Measurements from ENCODE around the gene MEIS3.

Gene MEIS3

DNA sequence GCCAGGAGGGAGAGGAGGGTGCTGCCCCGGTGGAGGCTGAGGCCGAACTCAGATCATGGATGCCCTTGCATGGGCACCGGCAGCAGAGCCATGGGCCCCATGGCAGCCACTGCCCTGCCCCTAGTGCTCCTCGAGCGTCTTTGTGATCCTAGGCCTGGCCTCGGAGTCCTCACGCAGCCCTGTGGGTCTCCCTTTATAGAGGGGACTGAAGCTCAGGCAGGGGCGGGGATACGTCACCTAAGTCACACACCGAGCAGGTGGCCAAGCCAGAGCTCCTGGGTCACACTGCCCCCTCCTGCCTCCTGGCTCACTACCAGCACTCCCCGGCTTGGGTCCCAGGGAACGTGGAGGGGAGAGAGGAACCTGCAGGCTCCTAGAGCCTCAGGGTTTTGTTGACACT lies 41.5 kb downstream of the MEIS3 start:
- H3K4me2 ChIP-seq, result no peak overlapping the region
- H3K27me3 ChIP-seq (ENCODE audit: insufficient read depth, low read depth), result no peaks in the 10 kb centered on the region
- no peaks in the 10 kb centered on the region for H4K20me1 ChIP-seq (ENCODE audit: insufficient read depth)
- H3K9ac ChIP-seq, result no peak overlapping the region
- no peak overlapping the region for H3K27ac ChIP-seq
- no peaks in the 10 kb centered on the region for H3K4me1 ChIP-seq (ENCODE audit: low read depth, poor library complexity, severe bottlenecking)
- no peak overlapping the region for H3K4me3 ChIP-seq (IDR thresholded peaks at IDR 0.05; ENCODE audit: insufficient read depth, low read depth, low read length)
- H2AFZ ChIP-seq (ENCODE audit: low read depth), result no peak overlapping the region
- TF ChIP-seq, protein P1, sequence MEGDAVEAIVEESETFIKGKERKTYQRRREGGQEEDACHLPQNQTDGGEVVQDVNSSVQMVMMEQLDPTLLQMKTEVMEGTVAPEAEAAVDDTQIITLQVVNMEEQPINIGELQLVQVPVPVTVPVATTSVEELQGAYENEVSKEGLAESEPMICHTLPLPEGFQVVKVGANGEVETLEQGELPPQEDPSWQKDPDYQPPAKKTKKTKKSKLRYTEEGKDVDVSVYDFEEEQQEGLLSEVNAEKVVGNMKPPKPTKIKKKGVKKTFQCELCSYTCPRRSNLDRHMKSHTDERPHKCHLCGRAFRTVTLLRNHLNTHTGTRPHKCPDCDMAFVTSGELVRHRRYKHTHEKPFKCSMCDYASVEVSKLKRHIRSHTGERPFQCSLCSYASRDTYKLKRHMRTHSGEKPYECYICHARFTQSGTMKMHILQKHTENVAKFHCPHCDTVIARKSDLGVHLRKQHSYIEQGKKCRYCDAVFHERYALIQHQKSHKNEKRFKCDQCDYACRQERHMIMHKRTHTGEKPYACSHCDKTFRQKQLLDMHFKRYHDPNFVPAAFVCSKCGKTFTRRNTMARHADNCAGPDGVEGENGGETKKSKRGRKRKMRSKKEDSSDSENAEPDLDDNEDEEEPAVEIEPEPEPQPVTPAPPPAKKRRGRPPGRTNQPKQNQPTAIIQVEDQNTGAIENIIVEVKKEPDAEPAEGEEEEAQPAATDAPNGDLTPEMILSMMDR (conservative IDR thresholded peaks at IDR 0.05; ENCODE audit: low read depth, low read length), result no peak
- H3K79me2 ChIP-seq (ENCODE audit: insufficient read depth, low read depth), result no peaks in the 10 kb centered on the region
- 0 out of 2 replicates have a peak, but pooled peaks cover 3% of the 10 kb centered on the region for H3K36me3 ChIP-seq (ENCODE audit: insufficient read depth)

DNA sequence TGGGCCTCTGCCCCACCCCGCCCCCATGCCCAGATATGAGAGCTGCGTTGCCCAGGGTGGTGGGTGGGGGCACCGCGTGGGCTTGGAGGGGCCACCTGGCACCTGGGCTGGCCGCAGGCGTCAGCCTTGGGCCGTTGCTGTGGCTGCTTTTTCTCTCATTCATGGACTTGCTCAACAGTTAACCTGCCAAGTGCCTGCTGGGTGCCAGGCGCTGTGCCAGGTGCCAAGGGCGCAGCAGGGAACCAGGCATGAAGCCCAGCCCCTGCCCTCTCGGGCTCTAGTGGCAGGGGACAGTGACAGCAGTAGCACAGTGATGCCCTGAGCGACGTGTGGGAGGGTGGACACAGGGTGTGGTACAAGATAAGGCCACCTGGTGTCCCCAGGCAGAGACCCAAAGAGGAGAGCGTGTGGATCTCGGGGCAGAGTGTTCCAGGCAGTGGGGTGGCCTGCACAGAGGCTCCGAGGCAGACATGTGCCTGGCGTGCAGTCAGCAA lies 42.1 kb downstream of the MEIS3 start:
- Histone ChIP-seq H2AFZ (ENCODE audit: low read depth) (no peak overlapping the region), H3K4me1 (ENCODE audit: low read depth, poor library complexity, severe bottlenecking) (no peaks in the 10 kb centered on the region), H3K27me3 (ENCODE audit: insufficient read depth, low read depth) (no peaks in the 10 kb centered on the region), H3K79me2 (ENCODE audit: insufficient read depth, low read depth) (no peaks in the 10 kb centered on the region), H4K20me1 (ENCODE audit: insufficient read depth) (no peaks in the 10 kb centered on the region), H3K36me3 (ENCODE audit: insufficient read depth) (0 out of 2 replicates have a peak, but pooled peaks cover 3% of the 10 kb centered on the region), H3K4me2 (no peak overlapping the region), H3K27ac (no peak overlapping the region), H3K4me3 (IDR thresholded peaks at IDR 0.05; ENCODE audit: insufficient read depth, low read depth, low read length) (no peak overlapping the region), H3K9ac (no peak overlapping the region)
- TF ChIP-seq, protein P1 (conservative IDR thresholded peaks at IDR 0.05; ENCODE audit: low read depth, low read length), result no peak

DNA sequence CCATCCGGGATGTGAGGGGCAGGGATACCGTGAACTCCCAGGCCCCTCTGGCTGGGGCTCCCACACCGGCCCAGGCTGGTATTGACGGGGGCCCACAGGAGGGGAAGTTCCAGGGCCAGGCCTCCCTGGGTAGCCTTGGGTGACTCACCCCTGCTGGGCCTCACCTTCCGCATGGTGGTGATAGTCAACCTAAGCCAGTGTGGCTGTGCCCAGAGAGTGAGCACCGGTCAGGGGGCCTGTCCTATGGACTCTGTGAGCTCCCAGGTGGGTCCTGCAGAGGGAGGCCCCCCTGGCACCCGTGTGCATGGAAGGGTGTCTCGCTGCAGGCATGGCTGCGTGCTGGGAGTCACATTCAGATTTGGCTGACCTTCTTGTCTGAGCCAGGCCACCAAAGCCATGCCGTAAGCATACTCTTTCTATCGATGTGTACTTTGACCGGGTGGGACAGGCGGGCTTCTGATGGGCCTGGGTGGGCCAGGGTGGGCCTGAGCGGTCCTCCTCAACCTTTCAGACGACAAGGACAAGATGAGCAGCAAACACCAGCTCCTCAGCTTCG lies 42.7 kb downstream of the MEIS3 start:
- H2AFZ ChIP-seq (ENCODE audit: low read depth), result no peak overlapping the region
- H3K79me2 ChIP-seq (ENCODE audit: insufficient read depth, low read depth), result no peaks in the 10 kb centered on the region
- H3K36me3 ChIP-seq (ENCODE audit: insufficient read depth), result 0 out of 2 replicates have a peak, but pooled peaks cover 3% of the 10 kb centered on the region
- no peak overlapping the region for H3K4me3 ChIP-seq (IDR thresholded peaks at IDR 0.05; ENCODE audit: insufficient read depth, low read depth, low read length)
- no peaks in the 10 kb centered on the region for H4K20me1 ChIP-seq (ENCODE audit: insufficient read depth)
- no peaks in the 10 kb centered on the region for H3K4me1 ChIP-seq (ENCODE audit: low read depth, poor library complexity, severe bottlenecking)
- H3K4me2 ChIP-seq, result no peak overlapping the region
- H3K27me3 ChIP-seq (ENCODE audit: insufficient read depth, low read depth), result no peaks in the 10 kb centered on the region
- no peak overlapping the region for H3K27ac ChIP-seq
- TF ChIP-seq, protein P1 (conservative IDR thresholded peaks at IDR 0.05; ENCODE audit: low read depth, low read length), result no peak
- H3K9ac ChIP-seq, result no peak overlapping the region

DNA sequence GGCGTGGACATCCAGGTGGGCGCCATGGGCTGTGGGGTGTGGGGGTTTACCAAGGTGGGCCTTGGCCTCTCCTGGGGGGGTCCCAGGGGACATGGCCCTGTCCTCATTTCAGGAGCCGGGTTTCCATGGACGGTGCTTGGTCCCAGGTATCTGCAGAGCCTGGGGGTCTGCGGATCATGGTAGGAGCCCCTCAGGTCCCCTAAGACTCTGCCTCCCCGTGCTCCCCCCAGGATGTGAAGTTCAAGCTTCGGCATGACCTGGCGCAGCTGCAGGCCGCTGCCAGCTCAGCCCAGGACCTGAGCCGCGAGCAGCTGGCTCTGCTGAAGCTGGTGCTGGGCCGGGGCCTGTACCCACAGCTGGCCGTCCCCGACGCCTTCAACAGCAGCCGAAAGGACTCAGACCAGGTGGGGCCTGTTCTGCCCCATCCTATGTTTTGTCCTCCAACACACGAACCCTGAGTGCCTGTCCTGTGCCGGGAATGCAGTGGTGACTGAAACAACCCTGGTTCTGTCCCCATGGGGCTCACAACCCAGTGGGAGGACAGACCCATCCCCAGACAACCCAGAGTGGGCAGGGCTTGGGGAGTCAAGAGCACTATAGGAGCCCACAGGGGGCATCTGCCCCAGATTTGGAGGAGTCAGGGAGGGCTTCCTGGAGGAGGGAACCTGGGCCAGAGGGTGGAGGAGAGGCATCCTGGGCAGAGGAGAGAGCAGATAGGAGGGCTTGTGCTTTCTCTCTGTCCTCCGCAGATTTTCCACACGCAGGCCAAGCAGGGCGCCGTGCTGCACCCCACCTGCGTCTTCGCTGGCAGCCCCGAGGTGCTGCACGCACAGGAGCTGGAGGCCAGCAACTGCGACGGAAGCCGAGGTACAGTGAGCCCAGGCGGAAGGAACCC lies 43.4 kb downstream of the MEIS3 start:
- Histone ChIP-seq H3K4me1 (ENCODE audit: low read depth, poor library complexity, severe bottlenecking) (no peaks in the 10 kb centered on the region), H3K79me2 (ENCODE audit: insufficient read depth, low read depth) (no peaks in the 10 kb centered on the region), H3K27ac (no peak overlapping the region), H2AFZ (ENCODE audit: low read depth) (no peak overlapping the region), H4K20me1 (ENCODE audit: insufficient read depth) (no peaks in the 10 kb centered on the region), H3K9ac (no peak overlapping the region), H3K36me3 (ENCODE audit: insufficient read depth) (0 out of 2 replicates have a peak, but pooled peaks cover 3% of the 10 kb centered on the region), H3K4me3 (IDR thresholded peaks at IDR 0.05; ENCODE audit: insufficient read depth, low read depth, low read length) (no peak overlapping the region), H3K4me2 (no peak overlapping the region), H3K27me3 (ENCODE audit: insufficient read depth, low read depth) (no peaks in the 10 kb centered on the region)
- TF ChIP-seq, protein P1 (conservative IDR thresholded peaks at IDR 0.05; ENCODE audit: low read depth, low read length), result no peak
